Mucosa of descending colon (tissue), 3 donors: ENCODE results near the gene PCSK2. TPM values are rescaled to one million over a fixed set of nuclear protein-coding genes. Genes with fewer than 3 reads are reported as not detected.

Experiments
- ATAC-seq: fragments of 200-7000 bp; cut with Tn5 transposase; one replicate; pipeline ENCODE4 v1.9.1; 2020; ENCODE audit warnings: mild to moderate bottlenecking, moderate library complexity
- DNase-seq, 3 donors: peaks; one replicate each; pipeline ENCODE4 v3.0.0-alpha.2; 2020
- H3K36me3 ChIP-seq: fragments of 200-600 bp; one replicate; pipeline ENCODE4 v1.8.0; 2021; ENCODE audit warnings: low read depth, mild to moderate bottlenecking
- H3K4me1 ChIP-seq: fragments of 200-600 bp; one replicate; pipeline ENCODE4 v1.8.0; 2021; ENCODE audit warnings: low read depth, mild to moderate bottlenecking
- H3K4me3 ChIP-seq: fragments of 200-600 bp; one replicate; pipeline ENCODE4 v1.8.0; 2021; ENCODE audit warnings: mild to moderate bottlenecking
- H3K9me3 ChIP-seq: fragments of 200-600 bp; one replicate; pipeline ENCODE4 v1.8.0; 2021; ENCODE audit warnings: mild to moderate bottlenecking
- intact Hi-C, 2 donors: fragments of 100-400 bp; cut with DNase I in 1 of 2; cut with micrococcal nuclease in 1 of 2; formaldehyde crosslinking; loops; one replicate each; pipeline versions ENCODE4 v1.11.0 to v1.11.1; 2022; cut with DNase I, micrococcal nuclease
- total RNA-seq, 3 donors: library from RNA; stranded (reverse); fragmentation: NEBNext Ultra II Directional in 2 of 3; extraction: Animal tissue kit (Norgen Biotek cat#: 25700) in 2 of 3; gene quantifications; one replicate each; pipeline versions ENCODE4 v1.2.1 to v1.2.4, GENCODE V29; 2021 to 2023
- TF ChIP-seq, protein P1 (sequence below): fragments of 200-600 bp; IDR thresholded peaks from one replicate; pipeline ENCODE4 v1.8.0; 2022; ENCODE audit warnings: antibody characterized with exemption, mild to moderate bottlenecking
- donor health status: DM: no; HTN: no; CAD: no; lungs with moderate emphysema.
- donor health status: DM: no; HTN: no; CAD: no.
- donor health status: DM: no; HTN: yes; CAD: no.

The PCSK2 gene
- total RNA-seq, 3 donors from 2014 or later = 0.48 to 5.6 (median 1.4) TPM

DNA sequence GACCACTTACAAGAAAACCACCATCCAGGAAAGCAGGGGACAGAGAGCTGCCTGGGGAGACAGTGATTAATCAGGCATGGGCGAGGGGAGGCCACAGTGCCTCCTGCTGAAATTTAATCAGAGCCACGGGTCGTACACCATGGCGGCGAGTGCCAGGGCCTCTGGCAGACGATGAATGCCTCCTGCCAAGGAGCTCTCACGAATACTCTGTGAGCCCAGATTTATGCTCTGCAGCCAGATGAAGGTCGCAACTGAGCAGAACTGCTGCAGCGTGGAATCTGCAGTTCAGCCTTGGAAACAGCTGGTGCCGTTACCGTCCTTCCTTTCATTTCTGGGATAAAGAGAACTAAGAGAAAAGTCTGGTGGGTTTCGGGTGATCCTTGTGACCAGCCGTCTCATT, 218.7 kb downstream of the PCSK2 start:
- DNase-seq = no peak
- no peak overlapping the region for H3K4me3 ChIP-seq
- no peaks in the 10 kb centered on the region for H3K9me3 ChIP-seq
- H3K36me3 ChIP-seq = no peaks in the 10 kb centered on the region
- no peaks in the 10 kb centered on the region for H3K4me1 ChIP-seq
- TF ChIP-seq, protein P1, sequence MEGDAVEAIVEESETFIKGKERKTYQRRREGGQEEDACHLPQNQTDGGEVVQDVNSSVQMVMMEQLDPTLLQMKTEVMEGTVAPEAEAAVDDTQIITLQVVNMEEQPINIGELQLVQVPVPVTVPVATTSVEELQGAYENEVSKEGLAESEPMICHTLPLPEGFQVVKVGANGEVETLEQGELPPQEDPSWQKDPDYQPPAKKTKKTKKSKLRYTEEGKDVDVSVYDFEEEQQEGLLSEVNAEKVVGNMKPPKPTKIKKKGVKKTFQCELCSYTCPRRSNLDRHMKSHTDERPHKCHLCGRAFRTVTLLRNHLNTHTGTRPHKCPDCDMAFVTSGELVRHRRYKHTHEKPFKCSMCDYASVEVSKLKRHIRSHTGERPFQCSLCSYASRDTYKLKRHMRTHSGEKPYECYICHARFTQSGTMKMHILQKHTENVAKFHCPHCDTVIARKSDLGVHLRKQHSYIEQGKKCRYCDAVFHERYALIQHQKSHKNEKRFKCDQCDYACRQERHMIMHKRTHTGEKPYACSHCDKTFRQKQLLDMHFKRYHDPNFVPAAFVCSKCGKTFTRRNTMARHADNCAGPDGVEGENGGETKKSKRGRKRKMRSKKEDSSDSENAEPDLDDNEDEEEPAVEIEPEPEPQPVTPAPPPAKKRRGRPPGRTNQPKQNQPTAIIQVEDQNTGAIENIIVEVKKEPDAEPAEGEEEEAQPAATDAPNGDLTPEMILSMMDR = no peak
- ATAC-seq = no peak
- intact Hi-C loops = no loop called here

- no peak for ATAC-seq
- H3K4me3 ChIP-seq = no peak overlapping the region
- DNase-seq = no peak
Measured at GRCh38 chr20:17446171-17446570, 219.3 kb downstream of the PCSK2 start.

GRCh38 chr20:17448071-17448470, 221.2 kb downstream of the PCSK2 start:
- DNase-seq (no peak), ATAC-seq (no peak)
- intact Hi-C loops = no loop called here
- Histone ChIP-seq H3K36me3 (no peaks in the 10 kb centered on the region), H3K9me3 (no peaks in the 10 kb centered on the region), H3K4me1 (no peaks in the 10 kb centered on the region), H3K4me3 (no peak overlapping the region)
- TF ChIP-seq, protein P1 = no peak

More at GRCh38 chr20:17446171-17446570, 219.3 kb downstream of the PCSK2 start:
- intact Hi-C loops = no loop called here
- Histone ChIP-seq H3K4me1 (no peaks in the 10 kb centered on the region), H3K9me3 (no peaks in the 10 kb centered on the region), H3K36me3 (no peaks in the 10 kb centered on the region)
- TF ChIP-seq, protein P1 = no peak

GRCh38 chr20:17449031-17449430, 222.2 kb downstream of the PCSK2 start:
- ATAC-seq (no peak), DNase-seq (no peak)
- H3K4me3 ChIP-seq = no peak overlapping the region
- H3K36me3 ChIP-seq = no peaks in the 10 kb centered on the region
- intact Hi-C loops = no loop called here
- TF ChIP-seq, protein P1 = no peak
- H3K9me3 ChIP-seq = no peaks in the 10 kb centered on the region
- no peaks in the 10 kb centered on the region for H3K4me1 ChIP-seq

DNA sequence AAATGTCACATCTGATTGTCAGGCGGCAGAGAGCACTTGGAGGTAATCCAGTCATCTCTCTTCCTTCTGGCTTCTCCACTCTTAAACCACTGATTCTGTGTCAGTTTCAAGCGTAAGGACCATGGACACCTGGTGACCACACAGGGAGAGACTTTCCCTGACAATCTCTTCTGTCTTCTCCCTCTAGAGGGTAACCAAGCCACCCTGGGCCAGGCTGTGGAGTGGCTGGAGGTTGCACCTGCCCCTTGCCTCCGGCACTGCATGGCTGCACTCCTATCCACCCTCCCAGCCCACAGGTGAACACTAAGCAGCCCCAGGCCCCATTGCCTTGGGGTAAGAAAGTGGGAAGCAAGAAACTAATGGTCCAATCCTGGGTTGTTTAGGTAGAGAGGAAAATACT, 225.6 kb downstream of the PCSK2 start:
- DNase-seq = no peak
- no peaks in the 10 kb centered on the region for H3K36me3 ChIP-seq
- intact Hi-C loops = no loop called here
- H3K9me3 ChIP-seq = no peaks in the 10 kb centered on the region
- no peak for ATAC-seq
- no peaks in the 10 kb centered on the region for H3K4me1 ChIP-seq
- no peak overlapping the region for H3K4me3 ChIP-seq
- TF ChIP-seq, protein P1 = no peak

- DNase-seq (no peak), ATAC-seq (no peak)
- TF ChIP-seq, protein P1 = no peak
- no peaks in the 10 kb centered on the region for H3K36me3 ChIP-seq
- no peak overlapping the region for H3K4me3 ChIP-seq
- no peaks in the 10 kb centered on the region for H3K4me1 ChIP-seq
- intact Hi-C loops = no loop called here
- no peaks in the 10 kb centered on the region for H3K9me3 ChIP-seq
Measured at GRCh38 chr20:17453592-17453991, 226.8 kb downstream of the PCSK2 start.
